Fibroblast of lung (primary cell): Measurements from ENCODE around the gene IBA57.

Source experiments
- EZH2 ChIP-seq: IDR thresholded peaks from 2 replicates; pipeline ENCODE4 v1.5.1; 2012; ENCODE audit warnings: low read length, control low read depth, mild to moderate bottlenecking; ENCODE audit errors: missing control alignments
- TF ChIP-seq, protein P1 (sequence below), 2 donors: IDR thresholded peaks in 1 of 2; conservative IDR thresholded peaks in 1 of 2; 1 replicate in 1 of 2; 2 replicates in 1 of 2; pipeline ENCODE4 v1.5.1; 2011 to 2012; ENCODE audit warnings: low read length in 2 of 2, control low read depth in 1 of 2, inconsistent platforms in 1 of 2, low read depth in 1 of 2, mild to moderate bottlenecking in 1 of 2

DNA sequence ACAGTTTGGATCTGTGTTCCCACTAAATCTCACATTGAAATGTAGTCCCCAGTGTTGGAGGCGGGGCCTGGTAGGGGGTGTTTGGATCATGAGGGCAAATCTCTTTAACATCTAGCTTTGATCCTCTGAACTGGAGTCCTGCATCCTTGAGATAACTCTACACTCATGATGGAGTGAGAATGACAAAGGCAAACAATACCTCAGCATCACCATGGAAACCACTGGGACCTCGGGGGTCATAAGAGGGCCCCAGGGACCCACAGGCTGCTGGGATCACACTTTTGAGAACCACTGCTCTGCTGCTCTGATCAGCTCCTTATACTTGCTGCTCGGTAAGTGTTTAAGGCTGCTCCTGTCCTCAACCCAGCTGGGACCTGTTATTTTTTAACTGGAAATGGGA is 28.8 kb downstream of the IBA57 start:
- no peak for TF ChIP-seq EZH2
- TF ChIP-seq, protein P1, sequence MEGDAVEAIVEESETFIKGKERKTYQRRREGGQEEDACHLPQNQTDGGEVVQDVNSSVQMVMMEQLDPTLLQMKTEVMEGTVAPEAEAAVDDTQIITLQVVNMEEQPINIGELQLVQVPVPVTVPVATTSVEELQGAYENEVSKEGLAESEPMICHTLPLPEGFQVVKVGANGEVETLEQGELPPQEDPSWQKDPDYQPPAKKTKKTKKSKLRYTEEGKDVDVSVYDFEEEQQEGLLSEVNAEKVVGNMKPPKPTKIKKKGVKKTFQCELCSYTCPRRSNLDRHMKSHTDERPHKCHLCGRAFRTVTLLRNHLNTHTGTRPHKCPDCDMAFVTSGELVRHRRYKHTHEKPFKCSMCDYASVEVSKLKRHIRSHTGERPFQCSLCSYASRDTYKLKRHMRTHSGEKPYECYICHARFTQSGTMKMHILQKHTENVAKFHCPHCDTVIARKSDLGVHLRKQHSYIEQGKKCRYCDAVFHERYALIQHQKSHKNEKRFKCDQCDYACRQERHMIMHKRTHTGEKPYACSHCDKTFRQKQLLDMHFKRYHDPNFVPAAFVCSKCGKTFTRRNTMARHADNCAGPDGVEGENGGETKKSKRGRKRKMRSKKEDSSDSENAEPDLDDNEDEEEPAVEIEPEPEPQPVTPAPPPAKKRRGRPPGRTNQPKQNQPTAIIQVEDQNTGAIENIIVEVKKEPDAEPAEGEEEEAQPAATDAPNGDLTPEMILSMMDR (conservative IDR thresholded peaks at IDR 0.05 in 1 of 2, IDR thresholded peaks at IDR 0.05 in 1 of 2; ENCODE audit: low read depth in 1 of 2, low read length in 2 of 2), result no peak
